T-helper 9 cell (primary cell): ENCODE results near the gene NPC1L1.
"Not testable (repeated sequence)": the region's sequence is repeated elsewhere in the genome, so short reads cannot be mapped to it uniquely, and the experiment has no call there.

ENCODE experiments used
- DNase-seq: peaks from one replicate; pipeline ENCODE4 v3.0.0-alpha.2; 2020

NPC1L1 gene

DNA sequence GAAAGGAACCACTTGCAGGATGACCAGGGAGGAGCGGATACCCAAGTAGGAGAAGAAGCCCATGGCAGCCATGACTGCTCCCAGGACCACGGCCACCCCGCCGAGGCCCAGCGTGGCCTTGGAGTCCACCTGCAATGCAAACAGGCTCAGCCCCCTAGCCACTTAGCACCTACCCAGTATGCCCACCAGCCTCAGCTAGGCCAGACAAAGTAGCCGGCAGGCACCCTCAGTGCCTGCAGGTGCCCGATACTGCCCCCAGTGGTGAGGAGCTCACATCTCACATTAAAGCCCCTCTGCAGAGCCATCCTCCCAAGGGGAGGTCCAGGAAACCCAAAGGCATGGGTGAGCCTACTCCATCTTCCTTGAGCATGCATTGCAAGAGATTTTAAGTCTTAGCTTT, 6.6 kb downstream of the NPC1L1 start:
- DNase-seq: peak; percentile 26

DNA sequence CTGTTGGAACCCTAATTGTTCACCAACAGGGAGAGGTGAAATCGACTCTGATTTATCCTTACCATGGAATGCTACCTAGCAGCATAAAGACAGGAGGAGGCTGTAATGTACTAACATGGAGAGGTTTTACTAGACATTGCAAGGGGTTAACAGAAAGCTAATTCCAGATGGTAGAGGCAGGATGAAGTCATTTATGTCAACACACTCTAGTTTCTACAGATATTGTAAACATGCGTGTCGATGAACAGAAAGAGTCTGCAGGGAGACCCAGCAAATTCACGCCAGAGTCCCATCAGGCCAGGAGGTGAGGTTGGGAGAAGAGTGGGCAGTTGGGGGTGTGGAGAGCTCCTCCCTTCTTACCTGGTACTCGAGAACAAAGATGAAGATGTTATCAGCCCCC, 7.0 kb downstream of the NPC1L1 start:
- no peak for DNase-seq

DNA sequence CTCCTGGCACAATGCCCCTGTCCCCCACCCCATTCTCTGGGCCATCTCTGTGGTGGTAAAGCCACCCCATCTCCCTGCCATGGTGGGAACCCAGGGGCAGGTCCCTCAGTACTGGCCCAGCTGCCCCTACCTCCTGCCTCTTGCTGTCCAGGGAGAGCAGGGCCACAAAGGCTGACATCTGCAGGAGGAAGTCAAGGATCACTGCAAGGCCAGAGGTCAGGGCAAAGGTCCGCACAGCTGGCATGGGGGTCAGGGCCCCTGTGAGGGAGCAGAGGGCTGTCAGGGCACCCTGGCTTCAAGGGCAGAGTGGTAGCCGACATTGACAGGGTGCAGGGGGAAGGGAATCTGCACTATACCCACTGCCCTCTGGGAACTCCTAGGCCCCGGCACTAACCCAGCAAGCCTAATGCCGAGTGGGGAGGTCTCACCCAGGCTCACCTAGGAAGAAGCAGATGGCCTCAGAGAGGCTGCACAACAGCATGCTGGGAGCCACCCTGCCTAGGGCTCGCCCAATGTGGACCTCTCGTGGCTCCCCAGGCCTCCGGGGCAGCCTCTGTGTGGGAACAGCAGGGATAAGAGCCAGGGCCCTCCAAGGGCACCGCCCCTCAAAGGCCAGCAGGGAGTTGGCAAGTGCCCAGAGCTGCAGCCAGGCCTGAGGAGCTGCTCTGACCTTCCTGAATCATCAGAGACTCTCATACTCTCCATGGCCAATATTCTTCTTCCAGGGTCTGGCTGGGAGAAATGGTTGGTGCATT, 7.7 kb downstream of the NPC1L1 start:
- DNase-seq: no peak

DNA sequence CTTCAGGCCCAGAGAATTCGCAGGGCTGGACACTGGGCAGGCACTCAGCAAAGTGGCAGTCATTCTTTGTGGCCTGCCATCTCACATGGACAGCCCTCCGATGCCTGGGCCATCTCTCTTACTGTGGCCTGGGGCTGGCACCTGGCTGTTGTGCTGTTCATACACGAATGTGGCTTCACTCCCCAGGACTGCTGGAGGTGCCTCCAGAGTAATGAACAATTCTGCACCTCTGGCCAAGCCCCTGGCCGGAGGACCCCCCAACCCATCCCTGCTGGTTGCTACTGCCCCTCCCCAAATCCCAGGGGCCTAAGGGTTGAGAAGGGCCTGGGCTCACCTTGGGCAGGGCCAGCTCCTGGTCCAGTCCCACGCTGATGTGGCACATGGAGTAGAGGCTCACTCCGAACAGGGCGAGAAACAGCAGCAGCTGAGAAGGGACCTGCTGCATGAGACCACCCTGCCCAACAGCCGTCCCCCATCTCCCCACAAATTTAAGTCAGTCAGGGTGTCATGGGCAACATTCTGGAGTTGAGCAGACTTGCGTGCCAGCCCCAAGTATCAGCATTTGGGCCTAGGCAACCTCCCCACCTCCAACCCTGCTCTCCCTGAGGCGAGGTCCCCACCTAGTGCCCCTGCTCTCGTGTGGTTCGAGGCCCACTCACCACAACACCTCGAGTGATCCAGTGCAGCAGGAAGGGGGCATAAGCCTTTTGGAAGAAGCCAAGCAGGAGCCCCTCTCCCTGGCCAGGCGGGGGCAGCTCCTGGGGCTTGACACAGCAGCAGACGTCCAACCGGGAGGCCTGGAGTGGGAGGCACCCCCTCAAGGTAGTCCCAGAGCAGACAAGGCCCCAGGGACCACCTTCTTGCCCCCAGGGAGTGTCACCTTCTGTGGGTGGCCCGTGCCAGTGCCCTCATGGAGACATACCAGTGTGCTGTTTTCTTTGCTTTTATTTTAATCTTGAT, 9.4 kb downstream of the NPC1L1 start:
- no peak for DNase-seq

DNA sequence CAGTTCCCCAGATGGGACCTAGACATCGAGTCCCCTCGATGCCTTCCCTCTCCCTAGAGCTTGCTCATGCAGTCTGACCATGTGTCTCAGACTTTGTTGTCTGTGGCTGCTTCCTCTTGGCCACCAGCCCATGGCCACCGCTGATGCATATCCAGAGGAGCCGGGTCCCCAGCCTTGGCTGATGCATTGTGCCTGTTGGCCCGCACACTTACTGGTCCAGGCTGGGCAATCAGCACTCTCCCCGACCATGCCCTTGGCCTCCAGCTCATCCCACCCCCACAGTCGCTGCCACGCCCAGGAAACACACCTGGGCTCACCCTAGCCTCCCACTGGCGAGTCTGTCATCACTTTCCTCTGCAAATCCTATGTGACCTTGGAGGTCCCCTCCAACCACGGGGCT, 10.1 kb downstream of the NPC1L1 start:
- no peak for DNase-seq

DNA sequence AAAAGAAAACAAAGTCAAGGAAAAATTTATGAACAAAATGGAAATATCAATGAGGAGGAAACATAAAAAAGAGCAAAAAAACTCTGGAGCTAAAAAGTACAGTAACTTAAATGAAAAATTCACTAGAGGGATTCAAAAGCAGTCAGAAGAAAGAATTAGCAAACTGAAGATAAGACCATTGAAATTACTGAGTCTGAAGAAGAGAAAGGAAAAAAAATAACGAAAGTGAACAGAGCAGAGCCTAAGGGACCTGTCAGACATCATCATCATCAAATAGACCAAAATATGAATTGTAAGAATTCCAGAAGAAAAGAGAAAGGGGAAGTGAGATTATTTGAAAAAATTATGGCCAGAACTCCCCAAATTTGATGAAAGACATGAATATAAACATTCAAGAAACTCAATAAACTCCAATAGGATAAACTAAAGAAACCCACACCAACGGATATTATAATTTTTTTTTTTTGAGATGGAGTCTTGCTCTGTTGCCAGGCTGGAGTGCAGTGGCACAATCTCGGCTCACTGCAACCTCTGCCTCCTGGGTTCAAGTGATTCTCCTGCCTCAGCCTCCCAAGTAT, 16.2 kb downstream of the NPC1L1 start:
- no peak for DNase-seq

DNA sequence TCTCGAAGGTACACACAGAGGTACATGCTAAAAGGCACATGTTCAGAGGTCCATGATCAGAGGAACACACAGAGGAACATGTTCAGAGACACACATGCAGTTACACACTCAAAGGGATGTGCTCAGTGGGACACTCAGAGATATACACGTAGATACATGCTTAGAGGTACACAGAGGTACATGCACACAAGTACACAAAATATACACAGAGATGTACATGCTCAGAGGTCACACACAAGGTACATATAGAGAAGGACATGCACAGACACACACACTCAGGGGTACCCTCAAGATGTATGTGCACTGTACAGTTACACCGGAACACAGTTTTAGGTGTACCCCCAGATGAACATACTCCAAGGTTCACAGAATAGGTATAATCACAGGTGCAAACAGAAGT, 18.8 kb downstream of the NPC1L1 start:
- no peak for DNase-seq

DNA sequence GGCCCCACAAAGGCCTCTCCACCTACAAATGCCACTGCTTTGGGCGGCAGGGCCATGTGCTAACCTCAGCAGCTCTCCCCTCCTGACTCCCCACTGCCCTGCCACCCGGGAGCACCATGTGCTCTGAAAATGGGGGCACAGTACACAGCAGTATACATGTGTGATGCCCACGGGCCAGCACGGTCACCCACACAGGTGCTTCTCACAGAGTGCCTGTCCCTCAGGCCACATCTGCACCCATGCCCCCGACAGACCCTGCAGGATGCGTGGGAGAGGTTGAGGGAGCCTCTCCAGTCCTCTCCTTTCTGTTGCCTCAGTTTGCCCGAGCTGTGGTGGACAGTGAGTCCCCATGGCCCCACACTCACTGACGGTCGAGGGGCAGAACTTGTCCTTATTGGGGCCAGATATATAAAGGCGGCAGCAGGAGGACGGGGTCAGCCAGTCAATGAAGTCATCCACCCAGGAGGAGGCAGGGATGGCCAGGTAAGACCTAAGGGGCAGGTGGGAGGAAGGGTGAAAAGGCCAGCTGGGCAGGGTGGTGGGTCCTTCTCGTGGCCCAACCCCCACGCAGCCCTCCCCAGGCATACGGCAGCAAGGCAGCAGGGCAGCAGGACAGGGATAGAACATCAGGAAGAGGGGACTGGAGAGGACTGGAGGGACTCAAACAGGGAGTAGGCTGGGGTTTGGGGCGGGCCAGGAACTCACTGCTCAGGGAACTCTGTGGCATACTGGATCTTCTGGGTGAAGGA, 19.6 kb downstream of the NPC1L1 start:
- DNase-seq: no peak

DNA sequence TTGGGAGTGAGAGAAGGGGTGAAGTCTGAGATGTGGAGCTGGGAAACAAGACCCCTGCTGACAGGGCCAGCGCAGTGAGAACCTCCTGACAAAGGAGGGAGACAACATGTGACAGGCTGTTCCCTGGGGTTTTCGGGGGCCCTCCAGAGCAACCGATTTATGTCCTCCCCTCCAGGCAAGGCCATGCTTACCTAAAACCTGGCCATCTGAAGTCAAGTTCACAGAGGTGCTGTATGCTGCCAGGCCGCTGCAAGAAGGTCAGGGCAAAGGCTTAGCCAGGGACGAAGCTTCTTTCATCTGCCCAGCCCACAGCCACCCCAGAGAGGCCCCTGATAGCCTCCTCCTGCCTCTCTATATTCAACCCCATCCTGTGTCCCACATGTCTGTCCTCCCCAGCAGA, 20.6 kb downstream of the NPC1L1 start:
- no peak for DNase-seq

DNA sequence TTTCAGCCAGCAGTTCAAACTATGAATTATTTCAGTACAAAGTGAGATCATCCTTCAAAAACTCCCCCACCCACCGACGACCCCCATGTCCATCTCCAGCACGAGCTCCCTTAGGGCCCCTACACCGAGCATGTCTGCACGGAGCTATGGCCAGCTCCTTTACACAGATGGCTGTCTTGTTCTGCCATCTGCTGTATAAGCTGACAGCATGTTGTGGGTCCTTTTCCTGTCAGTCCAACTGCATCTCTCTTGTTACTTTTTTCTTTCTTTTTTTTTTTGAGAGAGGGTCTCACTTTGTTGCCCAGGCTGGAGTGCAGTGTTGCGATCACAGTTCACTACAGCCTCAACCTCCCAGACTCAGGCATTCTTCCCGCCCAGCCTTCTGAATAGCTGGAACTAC, 21.6 kb downstream of the NPC1L1 start:
- no peak for DNase-seq

DNA sequence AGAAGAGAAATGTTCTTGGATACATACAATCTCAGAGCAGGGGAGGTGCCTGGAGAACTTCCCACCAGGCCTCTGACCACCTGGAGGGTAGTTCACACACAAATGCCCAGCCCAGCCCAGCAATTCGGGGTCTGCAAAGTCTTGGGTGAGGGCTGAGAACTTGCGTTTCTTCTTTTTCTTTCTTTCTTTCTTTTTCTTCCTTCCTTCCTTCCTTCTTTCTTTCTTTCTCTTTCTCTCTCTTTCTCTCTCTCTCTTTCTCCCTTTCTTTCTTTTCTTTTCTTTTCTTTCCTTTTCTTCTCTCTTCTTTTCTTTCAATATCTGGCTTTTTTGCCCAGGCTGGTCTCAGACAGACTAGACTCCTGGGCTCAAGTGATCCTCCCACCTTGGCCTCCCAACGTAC, 22.4 kb downstream of the NPC1L1 start:
- no peak for DNase-seq

DNA sequence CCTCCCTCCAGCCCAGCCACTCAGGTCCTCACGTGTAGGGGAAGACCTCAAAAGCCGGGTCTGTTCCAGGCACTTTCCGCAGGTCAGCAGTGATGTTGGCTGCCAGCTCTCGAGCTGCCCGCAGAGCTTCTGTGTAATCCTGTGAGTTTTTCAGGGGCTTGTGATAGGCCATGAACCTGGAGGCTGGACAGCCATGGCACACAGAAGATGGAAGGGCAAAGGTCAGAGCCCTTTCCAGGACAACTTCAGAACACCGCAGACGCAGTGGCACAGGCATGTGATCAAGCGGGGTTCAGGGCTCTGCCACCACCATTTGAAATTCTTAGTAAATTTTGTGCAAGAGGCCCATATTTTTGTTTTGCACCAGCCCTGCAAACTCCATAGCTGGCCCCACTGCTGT, 24.0 kb downstream of the NPC1L1 start:
- DNase-seq: no peak

DNA sequence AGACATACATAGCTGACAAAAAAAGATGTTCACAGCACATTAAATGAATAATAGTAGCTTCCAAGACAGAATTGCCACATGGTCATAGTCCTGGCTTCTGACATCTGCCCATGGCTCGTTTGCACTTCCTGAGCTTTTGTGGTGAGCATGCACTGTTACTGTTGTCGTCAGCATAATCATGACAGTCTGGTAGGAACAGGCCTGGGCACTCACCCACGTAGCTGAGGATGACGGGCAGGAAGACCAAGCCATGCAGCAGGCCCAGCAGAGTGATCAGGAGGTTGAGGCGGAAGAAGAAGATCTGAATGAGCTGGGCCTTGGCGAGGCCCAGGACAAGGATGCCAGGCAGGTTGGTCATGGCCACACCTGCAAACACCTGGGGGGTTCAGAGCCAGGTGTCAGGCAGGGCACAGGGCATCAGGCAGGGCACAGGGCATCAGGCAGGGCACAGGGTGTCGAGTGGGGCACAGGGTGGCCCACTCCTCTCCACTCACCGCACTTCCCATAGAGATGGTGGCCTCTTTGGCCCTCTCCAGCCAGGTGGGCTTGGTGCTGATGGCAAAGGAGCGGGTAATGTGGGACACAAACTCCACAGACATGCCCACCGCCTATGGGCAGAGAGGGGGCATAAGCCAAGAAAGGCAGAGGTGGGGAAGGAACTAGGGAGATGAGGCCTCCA, 25.4 kb downstream of the NPC1L1 start:
- no peak for DNase-seq

DNA sequence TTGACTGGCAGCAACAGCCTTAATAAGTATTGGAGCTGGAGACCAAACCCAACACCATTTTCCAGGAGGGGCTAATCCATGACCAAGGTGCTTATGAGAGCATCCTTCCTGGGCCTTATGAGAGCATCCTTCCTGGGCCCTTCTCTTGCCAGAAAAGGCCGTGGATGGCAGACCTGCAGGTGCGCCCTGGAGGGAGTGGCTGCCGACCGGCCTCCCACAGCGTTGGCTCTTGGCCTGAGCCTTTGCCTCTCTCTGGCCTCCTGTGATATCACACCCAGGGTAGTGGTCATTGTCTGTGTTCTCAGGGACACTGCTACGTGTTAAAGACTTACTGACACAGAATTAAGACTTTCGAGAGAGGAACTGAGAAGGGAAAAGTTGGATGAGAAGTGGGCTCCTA, 28.4 kb downstream of the NPC1L1 start:
- no peak for DNase-seq

DNA sequence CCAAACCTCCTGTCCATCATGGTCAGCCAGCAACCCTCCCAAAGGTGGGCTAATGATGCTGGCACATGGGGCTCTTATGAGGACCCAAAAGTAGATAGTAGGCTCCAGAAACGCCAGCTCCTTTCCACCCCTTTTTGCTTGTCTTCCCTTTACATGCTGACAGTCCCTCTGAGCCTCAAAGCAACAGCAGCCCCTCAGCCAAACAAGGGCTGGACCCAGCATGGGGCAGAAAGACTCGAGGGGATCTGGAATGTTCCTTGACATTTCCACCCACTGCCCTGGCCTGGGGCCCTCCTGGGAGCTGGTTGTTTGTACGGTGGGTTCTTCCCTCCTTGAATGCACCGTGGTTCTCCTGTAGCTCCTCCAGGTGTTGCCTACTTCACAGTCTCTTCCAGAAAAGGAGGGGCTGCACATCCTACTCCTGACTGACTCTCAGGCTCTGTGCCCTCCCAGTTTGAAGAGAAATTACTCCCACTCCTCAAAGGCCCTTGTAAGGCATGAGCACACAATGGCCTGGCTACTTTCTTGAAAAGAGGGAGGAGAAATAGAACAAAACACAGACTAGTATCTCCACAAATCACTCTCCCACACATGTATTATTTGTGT, 29.2 kb downstream of the NPC1L1 start:
- DNase-seq: no peak

DNA sequence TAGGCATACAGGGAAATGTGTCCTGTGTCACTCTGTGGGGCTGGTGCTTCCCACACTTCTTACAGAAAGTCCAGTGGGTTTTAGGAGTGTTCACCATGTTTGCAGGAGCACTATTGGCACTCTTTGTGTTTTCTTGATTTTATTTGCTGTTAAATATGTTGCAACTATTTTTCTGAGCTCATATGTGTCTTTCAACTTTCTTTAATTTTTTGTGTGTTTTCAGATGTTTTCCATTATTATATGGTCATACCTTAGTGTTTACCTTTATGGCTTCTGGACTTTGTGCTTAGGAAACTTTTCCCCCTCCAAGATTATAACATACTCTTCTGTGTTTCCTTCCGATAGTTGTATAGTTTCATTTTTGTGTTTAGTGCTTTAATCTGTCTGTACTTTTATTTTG, 29.9 kb downstream of the NPC1L1 start:
- no peak for DNase-seq

DNA sequence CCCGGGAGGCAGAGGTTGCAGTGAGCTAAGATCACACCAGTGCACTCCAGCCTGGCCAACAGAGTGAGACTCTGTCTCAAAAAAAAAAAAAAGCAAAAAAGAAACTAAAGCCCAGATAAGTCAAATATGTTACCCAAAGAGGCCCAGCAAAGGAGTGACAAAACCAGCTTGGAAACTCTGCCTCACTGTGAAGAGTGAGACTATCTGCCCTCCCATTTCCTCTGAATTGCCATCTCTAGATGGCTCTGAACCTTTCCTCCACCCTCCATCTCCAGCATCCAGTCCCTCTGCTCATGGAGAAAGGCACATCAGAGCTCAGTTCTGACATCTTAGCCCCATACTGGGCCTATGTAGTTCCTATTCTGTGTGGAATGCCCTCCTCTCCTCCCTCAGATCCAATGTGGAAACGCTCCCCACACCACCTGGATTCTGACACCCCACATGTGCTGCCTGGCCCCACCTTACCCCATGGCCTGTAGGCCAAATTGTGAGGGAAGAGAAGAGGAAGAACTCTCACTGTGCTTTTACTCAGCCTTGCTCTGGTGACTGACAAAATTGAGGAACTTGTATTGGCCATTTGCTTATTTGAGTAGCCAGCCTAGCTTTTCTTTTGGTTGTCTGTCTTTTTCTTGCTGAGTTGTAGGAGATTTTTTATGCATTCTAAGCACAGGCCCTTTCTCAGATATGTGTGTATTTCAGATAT, 32.7 kb downstream of the NPC1L1 start:
- DNase-seq: no peak

DNA sequence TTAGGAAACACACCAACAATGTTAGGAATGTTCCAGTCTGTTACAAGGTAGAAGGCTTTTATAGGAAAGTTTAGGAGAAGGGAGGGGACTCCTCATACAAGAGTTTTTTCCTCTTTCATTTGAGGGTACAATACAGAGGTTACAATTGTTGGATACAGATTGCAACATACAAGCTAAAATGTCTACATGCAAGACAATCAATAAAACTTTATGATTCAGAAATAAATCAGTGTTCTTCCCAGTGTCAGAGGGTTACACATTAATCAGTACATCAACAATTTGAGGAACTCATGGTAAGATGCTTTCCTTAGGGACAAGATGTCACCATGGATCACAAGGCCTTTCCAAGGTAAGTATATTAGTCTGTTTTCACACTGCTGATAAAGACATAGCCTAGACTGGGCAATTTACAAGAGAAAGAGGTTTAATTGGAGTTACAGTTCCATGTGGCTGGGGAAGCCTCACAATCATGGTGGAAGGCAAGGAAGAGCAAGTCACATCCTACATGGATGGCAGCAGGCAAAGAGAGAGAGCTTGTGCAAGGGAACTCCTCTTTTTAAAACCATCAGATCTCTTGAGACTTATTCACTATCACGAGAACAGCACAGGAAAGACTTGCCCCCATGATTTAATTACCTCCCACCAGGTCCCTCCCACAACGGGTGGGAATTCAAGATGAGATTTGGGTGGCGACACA, 34.4 kb downstream of the NPC1L1 start:
- not testable (repeated sequence) for DNase-seq

DNA sequence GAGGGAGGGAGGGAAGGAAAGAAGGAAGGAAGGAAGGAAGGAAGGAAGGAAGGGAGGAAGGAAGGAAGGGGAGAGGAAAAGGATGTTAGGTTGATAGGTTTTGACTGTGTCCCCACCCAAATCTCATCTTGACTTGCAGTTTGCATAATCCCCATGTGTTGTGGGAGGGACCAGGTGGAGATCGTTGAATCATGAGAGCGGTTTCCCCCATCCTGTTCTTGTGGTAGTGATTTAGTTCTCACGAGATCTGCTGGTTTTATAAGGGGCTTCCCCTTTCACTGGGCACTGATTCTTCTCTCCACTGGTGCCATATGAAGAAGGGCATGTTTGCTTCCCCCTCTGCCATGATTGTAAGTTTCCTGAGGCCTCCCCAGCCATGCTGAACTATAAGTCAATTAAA, 35.5 kb downstream of the NPC1L1 start:
- DNase-seq: no peak

DNA sequence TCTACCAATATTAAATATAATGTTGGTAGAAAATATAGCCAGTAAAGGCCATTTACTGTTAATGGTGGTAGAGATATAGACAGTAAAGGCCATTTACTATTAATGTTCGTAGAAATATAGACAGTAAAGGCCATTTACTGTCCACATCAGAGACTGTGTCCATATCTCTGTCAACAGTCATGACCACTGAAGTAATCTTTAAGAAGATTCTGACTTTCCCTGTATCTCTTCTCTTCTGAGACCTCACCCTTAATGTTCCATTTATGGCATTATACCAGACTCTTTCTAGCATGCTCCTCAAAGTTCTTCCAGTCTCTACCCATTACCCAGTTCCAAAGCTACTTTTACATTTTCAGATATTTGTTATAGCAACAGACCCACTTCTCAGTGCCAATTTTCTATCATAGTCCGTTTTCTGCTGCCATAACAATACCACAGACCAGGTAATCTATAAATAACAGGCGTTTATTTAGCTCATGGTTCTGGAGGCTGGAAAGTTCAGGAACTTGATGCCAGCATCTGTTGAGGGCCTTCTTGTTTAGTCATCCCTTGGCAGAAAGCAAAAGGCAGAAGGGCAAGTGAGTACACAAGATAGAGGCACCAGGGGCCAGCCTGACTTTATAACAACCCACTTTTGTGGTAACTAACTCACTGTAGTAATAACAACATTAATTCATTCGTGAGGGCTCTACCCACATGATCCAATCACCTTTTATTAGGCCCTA, 42.7 kb downstream of the NPC1L1 start:
- no peak for DNase-seq
